Measurements from ENCODE around the gene ADAMTSL3.

DNA sequence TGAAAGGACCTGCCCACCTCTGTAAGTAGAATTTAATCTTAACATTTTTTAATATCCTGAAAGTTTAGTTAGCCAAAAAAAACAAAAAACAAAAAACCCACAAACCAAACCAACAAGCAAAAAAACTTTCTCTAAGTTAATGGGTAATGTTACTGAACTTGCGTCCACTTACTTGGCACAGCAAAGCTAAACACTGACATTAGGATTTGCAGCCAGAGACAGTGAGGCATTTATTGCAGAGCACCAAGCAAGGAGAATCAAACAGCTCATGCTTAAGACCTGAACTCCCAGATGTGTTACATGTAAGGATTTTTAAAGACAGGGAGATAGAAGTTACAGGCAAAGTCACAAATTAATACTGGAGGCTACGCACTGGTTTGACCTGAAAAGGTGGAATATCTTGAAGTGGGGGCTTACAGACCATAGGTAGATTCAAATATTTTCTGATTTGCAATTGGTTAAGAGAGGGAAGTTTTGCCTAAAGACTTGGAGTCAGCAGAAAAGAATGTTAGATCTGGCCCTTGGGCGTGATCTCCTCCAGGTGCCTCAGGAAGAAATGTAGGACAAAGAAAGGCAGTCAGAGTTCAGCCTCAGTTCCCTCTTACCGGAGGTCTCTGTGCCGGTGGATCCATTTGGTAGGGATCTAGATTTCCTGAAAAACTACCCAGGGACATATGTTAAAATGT is 205.0 kb downstream of the ADAMTSL3 start:
- TF ChIP-seq, protein P1, sequence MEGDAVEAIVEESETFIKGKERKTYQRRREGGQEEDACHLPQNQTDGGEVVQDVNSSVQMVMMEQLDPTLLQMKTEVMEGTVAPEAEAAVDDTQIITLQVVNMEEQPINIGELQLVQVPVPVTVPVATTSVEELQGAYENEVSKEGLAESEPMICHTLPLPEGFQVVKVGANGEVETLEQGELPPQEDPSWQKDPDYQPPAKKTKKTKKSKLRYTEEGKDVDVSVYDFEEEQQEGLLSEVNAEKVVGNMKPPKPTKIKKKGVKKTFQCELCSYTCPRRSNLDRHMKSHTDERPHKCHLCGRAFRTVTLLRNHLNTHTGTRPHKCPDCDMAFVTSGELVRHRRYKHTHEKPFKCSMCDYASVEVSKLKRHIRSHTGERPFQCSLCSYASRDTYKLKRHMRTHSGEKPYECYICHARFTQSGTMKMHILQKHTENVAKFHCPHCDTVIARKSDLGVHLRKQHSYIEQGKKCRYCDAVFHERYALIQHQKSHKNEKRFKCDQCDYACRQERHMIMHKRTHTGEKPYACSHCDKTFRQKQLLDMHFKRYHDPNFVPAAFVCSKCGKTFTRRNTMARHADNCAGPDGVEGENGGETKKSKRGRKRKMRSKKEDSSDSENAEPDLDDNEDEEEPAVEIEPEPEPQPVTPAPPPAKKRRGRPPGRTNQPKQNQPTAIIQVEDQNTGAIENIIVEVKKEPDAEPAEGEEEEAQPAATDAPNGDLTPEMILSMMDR (IDR thresholded peaks at IDR 0.05): no peak
- TF ChIP-seq POLR2A (IDR thresholded peaks at IDR 0.05): no peak
